LoVo (cell line): ENCODE data around the gene ADAMTS14.

Experiments
- DNase-seq: peaks from one replicate; pipeline ENCODE4 v3.0.0-alpha.2; 2016; ENCODE audit warnings: low spot score

Gene ADAMTS14

GRCh38 chr10:70694418-70695141, 22.3 kb downstream of the ADAMTS14 start:
- DNase-seq, result no peak

GRCh38 chr10:70695241-70696030, 23.1 kb downstream of the ADAMTS14 start:
- DNase-seq, result peak; percentile 28

GRCh38 chr10:70698211-70698610, 25.9 kb downstream of the ADAMTS14 start:
- no peak for DNase-seq

- DNase-seq, result no peak
Observed at GRCh38 chr10:70699063-70699658, 26.9 kb downstream of the ADAMTS14 start.

GRCh38 chr10:70699659-70700174, 27.4 kb downstream of the ADAMTS14 start:
- no peak for DNase-seq

- no peak for DNase-seq
Observed at GRCh38 chr10:70702190-70702763, 30.0 kb downstream of the ADAMTS14 start.

- DNase-seq, result no peak
Observed at GRCh38 chr10:70704211-70704610, 31.9 kb downstream of the ADAMTS14 start.

GRCh38 chr10:70705121-70705861, 33.0 kb downstream of the ADAMTS14 start:
- DNase-seq, result no peak

- DNase-seq, result no peak
Observed at GRCh38 chr10:70711177-70711576, 38.9 kb downstream of the ADAMTS14 start.

- no peak for DNase-seq
Observed at GRCh38 chr10:70711911-70712310, 39.6 kb downstream of the ADAMTS14 start.

- DNase-seq, result no peak
Observed at GRCh38 chr10:70714245-70714644, 41.9 kb downstream of the ADAMTS14 start.

- no peak for DNase-seq
Observed at GRCh38 chr10:70714951-70715350, 42.6 kb downstream of the ADAMTS14 start.

- peak; percentile 34 for DNase-seq
Observed at GRCh38 chr10:70715853-70716795, 43.8 kb downstream of the ADAMTS14 start.

- peak; percentile 41 for DNase-seq
Observed at GRCh38 chr10:70722820-70723424, 50.6 kb downstream of the ADAMTS14 start.

GRCh38 chr10:70723771-70724170, 51.5 kb downstream of the ADAMTS14 start:
- no peak for DNase-seq

- no peak for DNase-seq
Observed at GRCh38 chr10:70726909-70727495, 54.7 kb downstream of the ADAMTS14 start.

GRCh38 chr10:70728328-70728727, 56.0 kb downstream of the ADAMTS14 start:
- DNase-seq, result no peak

GRCh38 chr10:70729763-70730357, 57.6 kb downstream of the ADAMTS14 start:
- DNase-seq, result no peak

- no peak for DNase-seq
Observed at GRCh38 chr10:70730955-70731354, 58.6 kb downstream of the ADAMTS14 start.
